NCI-H2029 (cell line): Measurements from ENCODE around the gene RAPH1.
"Not testable (repeated sequence)": the region's sequence is repeated elsewhere in the genome, so short reads cannot be mapped to it uniquely, and the experiment has no call there.

Experiments
- DNase-seq: peaks from one replicate; lab custom pipeline; 2025; lab: John Stamatoyannopoulos, UW

The RAPH1 gene

DNA sequence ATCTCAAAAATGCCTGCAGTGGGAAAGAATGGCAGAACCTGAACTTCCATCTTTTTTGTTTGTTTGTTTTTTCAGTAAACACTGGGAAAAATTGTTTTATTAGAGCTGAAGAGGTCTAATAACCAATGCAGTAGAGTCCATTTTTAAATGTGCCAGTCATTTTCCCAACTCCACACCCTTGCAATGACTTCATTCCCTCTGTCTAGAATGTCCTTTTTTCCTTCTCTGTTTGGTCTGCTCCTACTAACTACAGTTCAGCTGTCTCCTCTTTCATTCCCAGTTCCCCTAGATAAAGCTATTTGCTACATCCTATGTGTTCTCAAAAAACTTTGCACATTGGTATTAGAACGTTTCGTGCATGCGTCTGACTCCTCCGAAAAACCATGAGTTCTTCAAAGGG, 9.3 kb upstream of the RAPH1 start:
- no peak for DNase-seq

DNA sequence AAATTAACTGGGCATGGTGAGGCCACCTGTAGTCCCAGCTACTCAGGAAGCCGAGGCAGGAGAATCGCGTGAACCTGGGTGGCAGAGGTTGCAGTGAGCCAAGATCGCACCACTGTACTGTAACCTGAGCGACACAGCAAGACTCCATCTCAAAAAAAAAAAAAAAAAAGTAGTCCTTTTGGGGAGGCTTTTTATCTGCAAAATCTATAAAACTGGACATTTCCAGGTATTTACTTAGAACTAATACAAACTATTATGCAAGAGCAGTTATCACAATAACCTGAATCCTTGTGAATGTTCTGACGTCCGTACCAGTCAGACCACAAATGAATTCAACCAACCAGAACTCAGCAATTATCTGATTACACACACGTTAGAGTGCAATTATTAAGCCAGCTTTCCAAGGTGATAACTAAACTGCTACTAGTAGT, 8.8 kb upstream of the RAPH1 start:
- DNase-seq: no peak

DNA sequence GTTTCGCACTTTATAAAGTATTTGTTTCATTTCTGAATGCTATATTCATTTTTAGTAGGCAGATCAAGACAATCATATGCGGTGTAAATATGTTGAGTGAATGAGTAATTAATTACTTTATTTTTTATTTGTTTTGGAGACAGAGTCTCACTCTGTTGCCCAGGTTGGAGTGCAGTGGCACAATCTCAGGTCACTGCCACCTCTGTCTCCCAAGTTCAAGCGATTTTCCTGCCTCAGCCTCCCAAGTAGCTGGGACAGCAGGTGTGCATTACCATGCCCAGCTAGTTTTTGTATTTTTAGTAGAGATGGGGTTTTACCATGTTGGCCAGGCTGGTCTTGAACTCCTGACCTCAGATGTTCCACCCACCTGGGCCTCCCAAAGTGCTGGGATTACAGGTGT, 5.5 kb upstream of the RAPH1 start:
- DNase-seq: not testable (repeated sequence)

DNA sequence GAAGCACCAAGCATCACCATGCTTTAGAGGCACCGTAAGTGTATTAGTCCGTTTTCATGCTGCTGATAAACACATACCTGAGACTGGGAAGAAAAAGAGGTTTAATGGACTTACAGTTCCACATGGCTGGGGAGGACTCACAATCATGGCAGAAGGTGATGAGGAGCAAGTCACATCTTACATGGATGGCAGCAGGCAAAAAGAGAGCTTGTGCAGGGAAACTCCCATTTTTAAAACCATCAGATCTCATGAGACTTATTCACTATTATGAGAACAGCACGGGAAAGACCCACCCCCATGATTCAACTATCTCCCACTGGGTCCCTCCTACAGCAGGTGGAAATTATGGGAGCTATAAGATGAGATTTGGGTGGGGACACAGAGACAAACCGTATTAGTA, 3.1 kb upstream of the RAPH1 start:
- not testable (repeated sequence) for DNase-seq

DNA sequence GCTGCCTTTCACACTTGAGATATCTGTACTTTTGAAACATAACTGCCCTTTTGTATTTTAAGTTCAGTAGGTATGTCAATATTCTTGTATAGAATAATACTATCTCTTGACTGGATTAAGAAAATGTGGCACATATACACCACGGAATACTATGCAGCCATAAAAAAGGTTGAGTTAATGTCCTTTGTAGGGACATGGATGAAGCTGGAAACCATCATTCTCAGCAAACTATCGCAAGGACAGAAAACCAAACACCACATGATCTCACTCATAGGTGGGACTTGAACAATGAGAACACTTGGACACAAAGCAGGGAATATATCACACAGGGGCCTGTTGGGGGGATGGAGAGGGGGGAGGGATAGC, 1.5 kb upstream of the RAPH1 start:
- not testable (repeated sequence) for DNase-seq

DNA sequence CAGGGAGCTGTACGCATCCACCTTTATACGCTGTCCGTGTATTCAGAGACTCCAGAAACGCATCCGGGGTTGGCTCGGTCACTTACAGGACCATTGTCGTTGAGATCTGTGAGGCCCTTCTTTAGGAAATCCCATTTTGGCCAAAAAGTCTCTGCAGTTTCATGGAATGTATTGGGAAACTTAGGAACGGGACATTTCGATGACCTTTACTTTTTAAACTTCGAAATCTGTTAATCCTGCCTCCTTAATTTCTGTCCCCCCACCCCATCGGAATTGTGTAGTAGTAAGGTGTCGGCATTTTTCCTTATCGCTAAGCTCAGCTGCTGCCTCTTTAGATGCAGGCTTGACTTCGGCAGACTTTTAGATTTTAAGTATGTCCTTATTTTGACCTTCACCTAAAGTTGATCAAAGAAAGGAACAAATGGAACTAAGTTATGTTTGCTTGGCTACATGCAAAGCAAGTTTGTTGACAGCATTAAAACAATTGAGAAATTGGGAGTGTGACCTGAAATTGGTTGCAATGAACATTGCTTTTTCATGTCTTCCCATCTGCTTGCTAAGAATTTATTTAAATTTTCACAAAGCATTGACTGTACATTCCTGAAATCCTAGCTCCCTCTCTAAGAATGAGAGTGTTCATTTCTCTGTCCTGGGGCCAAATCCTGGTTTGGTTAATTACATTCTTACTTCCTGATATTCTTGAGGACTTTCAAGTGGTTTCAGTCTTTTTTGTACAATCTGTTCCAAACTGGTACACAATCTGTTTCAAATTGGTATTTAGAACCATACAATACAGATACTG, 884 bp upstream of the RAPH1 start:
- no peak for DNase-seq

DNA sequence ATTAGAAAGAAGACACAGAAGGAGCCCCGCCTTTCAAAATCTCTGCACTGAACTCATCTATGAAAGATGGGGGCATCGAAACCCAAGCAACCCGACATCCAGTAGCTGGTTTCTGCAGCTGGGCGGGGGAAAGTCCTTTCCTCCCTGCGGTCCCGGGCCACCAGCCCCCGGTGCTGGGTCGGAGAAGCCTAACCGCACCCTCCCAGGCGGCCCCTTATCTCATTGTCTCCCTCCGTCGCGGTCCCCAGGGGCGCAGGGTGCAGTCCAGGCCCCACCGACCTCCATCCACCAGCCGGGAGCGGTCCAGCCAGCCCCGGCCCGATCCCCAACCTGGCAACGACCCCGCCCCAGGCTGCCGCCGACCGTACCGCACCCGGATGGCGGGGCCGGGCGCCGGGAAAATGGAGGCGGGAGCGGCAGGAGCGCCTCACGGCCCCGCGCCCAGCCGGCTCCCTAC, 452 bp downstream of the RAPH1 start:
- no peak for DNase-seq

DNA sequence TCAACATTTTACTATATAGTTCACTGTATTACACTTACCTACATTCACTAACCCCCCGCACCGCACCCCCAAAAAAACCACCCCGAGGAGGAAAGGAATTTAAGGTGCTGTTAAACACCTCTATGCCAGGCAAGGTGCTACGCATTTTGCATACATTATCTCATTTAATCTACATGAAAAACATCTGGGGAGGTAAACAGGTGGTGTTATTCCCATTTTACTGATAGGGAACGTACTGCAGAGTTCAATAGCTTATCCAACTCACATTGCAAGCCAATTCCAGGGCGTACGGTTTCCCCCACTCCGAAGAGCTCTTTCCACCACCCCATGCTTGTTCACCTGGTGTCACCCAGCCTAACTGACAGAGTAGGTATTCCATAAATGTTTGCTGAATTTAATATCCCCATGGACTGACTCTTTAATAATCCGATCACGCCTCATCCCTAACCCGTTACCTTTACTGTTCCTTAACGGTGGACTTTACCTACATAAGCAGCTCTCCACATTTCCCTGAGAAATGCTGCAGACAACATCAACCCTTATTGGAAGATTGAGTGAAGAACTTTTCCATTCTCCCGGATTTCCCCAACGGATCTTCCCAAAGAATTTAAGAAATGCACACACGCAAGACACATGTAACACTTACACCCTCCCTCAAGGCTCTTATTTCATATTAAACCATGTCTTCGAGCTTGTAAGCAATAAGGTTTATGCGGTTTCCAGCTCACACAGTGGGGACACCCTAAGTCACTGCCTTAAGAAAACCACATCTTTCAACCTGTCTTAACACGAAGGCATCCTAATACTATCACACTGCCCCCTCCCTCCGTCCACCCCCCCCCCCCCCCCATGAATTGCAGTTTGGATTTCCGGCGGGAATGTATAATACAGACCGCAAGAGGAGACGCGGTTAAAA, 1.2 kb downstream of the RAPH1 start:
- no peak for DNase-seq

DNA sequence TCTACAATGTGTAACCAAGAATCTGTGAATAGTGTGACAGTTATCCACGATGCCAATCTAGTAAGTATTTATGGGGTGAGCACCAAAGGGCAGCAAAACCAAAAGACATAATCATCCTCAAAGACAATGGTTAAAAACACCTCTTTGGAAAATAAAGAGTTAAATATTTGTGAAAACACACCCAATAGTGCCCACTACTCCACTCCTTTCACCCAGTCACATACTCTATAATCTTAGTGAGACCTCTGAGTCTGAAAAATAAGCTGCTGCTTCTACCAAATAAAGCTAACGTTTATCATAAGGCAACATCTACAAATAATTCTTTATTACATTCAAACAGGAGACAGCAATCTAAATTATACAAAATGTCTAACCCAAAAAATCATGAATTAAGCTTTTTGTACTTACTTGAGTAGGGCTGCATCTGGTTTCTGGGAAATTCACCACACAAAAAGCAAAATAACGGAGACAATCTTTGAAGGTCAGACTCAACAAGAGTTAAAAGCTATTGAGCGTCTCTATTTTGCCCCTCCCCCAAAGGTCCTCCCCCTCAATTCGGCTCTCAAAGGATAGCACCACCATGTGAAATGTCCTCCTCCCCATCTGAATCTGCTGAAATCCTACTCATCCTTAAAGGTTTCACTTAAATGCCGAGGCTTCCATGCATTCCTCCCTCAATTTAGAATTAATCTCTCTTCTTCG, 2.0 kb downstream of the RAPH1 start:
- no peak for DNase-seq

DNA sequence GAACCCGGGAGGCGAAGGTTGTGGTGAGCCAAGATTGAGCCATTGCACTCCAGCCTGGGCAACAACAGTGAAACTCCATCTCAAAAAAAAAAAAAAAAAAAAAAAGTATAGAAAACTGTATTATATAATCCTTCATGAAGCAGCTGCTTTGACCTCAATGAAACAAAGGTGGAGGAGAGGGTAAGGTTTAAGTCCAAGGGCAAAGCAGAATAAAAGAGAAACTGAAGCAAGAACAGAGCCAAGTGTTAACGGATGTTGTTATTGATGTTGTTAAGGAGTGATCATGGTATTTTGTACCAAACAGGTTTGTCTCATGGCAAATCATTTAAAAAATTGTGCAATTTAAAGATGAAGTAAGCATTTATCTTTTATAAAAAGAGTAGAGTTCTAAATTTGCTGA, 7.4 kb downstream of the RAPH1 start:
- DNase-seq: no peak

DNA sequence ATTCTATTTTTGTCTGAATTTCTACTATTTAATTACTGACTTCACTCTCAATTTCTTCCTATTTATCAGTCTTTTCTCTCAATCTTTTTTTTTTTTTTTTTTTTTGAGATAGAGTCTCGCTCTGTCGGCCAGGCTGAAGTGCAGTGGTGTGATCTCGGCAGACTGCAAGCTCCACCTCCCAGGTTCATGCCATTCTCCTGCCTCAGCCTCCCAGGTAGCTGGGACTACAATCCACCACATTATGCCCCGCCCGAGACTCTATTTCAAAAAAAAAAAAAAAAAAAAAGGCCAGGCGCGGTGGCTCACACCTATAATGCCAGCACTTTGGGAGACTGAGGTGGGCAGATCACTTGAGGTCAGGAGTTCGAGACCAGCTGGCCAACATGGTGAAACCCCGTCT, 21.8 kb downstream of the RAPH1 start:
- not testable (repeated sequence) for DNase-seq

DNA sequence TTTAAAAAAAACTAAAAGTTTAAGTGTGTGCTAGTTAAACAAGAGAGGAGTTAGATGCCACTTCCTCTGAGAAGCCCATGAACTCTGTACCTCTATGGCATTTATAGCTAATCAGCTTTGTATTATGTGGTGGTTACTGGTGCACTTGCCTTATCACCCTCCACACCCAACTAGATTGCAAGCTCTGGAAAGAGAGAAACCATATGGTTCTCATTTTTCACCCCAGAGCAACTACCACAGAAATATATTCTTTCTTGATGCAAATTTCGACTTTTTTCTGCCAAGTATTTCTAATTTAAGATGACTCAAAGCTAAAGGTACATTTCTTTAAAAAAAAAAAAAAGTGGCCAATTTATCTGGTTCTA, 24.2 kb downstream of the RAPH1 start:
- no peak for DNase-seq

DNA sequence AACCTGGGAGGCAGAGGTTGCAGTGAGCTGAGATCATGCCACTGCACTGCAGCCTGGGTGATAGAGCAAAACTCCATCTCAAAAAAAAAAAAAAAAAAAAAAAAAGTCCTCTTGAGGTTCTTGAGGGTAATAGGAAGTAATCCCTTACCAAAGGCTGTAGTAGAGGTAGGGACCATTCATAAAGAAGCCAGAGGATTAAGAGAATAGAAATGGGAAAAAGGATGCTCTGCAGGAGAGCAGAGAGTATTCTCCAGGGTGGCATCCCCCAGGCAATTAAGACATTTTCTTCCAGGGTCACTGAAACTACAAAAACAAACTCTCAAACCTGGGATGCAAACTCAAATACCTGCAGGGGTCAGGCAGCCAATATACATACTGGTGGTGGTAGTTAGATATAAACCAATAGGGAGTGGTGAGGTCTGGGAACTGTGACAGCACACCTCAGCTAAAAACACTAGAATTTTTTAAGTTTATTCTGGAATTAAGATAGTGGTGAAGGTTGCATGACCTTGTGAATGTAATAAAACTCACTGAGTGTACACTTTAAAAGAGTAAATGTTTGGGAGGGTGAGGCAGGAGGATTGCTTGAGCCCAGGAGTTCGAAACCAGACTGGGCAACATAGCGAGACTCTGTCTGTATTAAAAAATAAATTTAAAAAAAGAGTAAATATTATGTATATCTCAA, 24.7 kb downstream of the RAPH1 start:
- DNase-seq: no peak

DNA sequence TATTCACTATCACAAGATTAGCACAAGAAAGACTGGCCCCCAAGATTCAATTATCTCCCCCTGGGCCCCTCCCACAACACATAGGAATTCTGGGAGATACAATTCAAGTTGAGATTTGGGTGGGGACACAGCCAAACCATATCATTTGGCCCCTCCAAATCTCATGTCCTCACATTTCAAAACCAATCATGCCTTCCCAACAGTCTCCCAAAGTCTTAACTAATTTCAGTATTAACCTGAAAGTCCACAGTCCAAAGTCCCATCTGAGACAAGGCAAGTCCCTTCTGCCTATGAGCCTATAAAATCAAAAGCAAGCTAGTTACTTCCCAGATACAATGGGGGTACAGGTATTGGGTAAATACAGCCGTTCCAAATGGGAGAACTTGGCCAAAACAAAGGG, 31.6 kb downstream of the RAPH1 start:
- not testable (repeated sequence) for DNase-seq

DNA sequence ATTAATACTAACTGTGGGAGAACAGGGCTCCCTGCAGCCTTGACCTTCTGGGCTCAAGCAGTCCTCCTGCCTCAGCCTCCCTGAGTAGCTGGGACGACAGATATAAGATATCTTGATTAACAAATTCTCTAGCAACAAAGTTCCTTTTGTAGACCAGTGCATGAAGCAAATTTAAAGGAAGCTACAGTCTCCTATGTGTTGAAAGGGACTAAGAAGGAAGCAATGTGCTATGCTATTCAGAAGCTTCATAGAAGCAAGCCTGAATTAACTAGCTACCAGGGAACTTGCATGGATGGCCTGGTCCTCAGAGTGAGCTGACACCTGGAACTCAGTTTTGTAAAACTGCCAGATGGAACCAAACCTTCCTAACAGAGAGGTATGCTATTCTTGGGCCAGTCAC, 33.2 kb downstream of the RAPH1 start:
- no peak for DNase-seq

DNA sequence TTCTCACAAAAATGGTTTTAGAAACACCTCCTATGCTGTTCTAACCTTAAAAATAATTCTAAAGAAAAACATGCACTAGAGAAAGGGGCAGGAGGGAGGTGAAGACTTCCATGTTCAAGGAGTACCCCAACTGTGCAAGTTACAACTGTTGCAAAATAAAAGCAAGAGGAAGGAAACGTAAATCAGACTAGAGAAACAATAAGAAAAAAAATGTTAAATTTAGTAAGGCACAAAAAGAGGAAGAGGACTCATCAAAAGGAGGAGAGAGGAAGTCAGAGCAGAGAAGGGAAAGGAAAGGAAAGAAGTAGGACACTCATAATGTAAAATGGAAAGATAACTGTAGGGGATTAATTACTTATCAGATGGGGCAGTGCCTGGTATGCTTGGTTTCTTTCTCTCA, 34.1 kb downstream of the RAPH1 start:
- DNase-seq: no peak

DNA sequence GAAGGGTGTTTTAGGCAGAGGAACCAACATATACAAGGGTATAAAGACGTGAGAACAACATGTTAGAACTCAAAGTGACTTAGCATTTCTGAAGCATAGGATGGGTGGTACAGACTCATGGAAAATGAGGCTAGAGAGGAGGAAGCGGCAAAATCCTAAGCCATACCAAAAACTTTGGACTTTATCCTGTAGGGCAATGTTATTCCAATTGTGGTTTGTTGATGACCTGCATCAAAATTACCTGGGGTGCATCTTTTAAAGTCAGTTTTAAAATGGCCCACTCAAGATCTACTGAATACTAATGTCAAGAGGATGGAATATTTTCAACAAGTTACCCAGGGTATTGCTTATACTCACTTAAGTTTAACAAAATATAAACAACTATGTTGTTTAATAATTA, 34.8 kb downstream of the RAPH1 start:
- no peak for DNase-seq

DNA sequence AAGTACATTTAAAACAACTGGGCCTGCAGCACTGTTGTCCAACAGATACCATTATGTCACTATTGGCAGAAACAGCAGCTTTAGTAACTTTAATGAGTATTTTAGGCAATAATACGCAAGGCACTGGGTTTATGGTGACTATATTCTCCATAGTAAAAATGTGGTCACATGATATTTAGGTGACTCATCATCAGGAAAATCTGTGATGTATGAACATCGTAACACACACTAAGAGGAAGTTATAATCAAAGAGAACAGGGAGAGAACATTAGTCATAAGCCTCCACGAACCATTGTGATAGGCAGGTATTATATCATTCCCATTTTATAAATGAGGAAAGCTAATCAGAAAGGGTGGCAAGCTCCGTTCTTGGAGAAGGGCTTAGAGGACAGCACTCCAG, 36.9 kb downstream of the RAPH1 start:
- DNase-seq: peak; percentile 5

DNA sequence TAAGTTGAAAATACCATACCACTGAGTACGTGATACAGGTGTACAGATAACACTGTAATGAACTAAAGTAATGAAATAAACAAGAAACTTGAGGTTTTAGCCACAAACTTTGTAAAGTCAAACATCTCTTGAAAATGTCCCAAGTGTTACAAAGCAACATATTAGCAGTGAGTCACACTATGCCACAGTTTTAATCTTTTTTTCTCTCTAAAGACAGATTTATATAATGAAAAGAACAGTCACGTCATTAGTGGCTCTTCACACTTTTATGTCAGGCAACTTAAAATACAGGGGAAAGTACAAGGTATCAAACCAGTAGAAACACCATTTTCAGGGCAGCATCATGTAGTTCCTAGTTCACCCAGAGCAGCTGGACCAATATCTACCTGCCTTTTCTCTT, 42.1 kb downstream of the RAPH1 start:
- DNase-seq: no peak

DNA sequence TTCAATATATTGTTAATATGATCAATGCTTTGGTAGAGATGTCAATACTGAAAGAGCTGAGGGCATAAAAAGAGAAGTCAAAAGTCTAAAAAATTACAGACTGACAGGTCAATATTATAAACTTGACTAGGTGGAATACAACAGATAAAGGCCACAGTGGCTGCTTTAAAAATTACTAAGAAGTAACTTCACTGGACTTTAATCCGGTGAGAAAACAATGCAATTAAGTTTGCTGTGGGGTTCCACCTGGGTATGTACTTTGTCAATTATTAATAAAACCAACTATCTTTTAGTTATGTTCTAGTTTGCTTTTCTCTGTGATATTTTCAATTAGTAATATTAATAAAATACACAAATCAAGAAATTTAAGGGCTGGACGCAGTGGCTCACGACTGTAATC, 44.7 kb downstream of the RAPH1 start:
- DNase-seq: no peak

DNA sequence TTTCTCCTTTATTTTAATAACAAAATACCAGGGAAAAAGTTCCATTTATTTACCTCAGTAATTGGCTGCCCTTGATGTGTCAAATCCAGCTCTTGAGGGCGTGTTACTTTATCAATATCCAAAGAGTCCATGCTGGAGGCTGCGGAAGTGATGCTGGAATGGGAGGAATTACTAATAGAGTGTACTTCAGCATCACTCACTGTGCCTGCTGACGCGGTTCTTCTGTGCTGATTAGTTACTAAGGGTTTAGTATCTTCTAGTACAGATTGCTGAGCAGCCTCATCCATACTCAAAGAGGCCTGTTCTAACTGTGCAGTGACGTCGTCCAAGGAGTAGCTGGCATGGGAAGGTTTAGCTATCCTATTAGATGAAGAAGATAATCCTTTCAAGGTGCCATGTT, 45.6 kb downstream of the RAPH1 start:
- no peak for DNase-seq
